GM10847 (cell line): ENCODE measurements around the gene D2HGDH.

ENCODE experiments used
- POLR2A ChIP-seq: IDR thresholded peaks from 2 replicates; pipeline ENCODE4 v1.6.1; 2011; ENCODE audit not compliant: insufficient read length; ENCODE audit errors: extremely low read depth

Gene D2HGDH

GRCh38 chr2:241739177-241739576, 4.7 kb downstream of the D2HGDH start:
- TF ChIP-seq POLR2A, result no peak

- TF ChIP-seq POLR2A, result no peak
Measured at GRCh38 chr2:241739651-241740050, 5.2 kb downstream of the D2HGDH start.

DNA sequence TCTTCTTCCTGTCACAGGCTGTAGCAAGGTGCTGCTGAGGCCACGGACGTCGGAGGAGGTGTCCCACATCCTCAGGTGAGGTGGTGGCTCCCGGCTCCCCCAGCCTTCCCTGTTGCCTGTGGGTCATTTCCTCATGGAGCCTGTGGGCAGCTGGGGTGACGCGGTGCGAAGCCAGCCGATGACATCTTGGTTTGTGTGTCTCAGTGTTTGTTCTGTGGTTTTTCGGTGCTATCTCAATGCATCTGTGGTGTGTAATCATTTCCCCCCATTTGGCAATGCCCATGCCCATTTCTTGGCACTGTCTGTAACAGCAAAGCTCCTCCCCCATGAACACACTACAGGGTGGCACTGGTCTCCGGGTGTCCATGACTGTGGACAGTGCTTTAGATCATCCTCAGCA, 6.6 kb downstream of the D2HGDH start:
- no peak for TF ChIP-seq POLR2A

DNA sequence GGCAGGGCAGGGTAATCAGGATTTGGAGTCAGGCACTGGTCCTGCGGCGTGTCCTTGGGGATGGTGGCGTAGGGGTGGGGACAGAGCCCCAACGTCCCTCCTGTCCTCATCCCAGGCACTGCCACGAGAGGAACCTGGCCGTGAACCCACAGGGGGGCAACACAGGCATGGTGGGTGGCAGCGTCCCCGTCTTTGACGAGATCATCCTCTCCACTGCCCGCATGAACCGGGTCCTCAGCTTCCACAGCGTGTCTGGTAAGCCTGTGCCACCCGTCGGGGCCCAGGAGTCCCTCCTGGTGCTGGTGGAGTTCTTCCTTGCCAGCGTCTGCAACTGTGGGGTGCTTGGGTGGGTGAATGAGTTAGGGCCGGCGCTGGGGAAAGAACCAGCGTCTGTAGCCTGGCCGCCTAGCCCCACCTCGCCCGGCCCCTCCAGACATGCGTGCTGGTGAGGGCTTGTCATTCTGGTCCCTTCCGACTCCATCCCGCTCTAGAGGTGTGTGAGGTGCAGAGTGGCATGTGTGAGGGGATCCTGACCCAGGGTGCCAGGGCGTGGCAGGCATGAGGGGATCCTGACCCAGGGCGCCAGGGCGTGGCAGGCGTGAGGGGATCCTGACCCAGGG, 8.0 kb downstream of the D2HGDH start:
- no peak for TF ChIP-seq POLR2A

- TF ChIP-seq POLR2A, result no peak
Measured at GRCh38 chr2:241743620-241744019, 9.2 kb downstream of the D2HGDH start.

DNA sequence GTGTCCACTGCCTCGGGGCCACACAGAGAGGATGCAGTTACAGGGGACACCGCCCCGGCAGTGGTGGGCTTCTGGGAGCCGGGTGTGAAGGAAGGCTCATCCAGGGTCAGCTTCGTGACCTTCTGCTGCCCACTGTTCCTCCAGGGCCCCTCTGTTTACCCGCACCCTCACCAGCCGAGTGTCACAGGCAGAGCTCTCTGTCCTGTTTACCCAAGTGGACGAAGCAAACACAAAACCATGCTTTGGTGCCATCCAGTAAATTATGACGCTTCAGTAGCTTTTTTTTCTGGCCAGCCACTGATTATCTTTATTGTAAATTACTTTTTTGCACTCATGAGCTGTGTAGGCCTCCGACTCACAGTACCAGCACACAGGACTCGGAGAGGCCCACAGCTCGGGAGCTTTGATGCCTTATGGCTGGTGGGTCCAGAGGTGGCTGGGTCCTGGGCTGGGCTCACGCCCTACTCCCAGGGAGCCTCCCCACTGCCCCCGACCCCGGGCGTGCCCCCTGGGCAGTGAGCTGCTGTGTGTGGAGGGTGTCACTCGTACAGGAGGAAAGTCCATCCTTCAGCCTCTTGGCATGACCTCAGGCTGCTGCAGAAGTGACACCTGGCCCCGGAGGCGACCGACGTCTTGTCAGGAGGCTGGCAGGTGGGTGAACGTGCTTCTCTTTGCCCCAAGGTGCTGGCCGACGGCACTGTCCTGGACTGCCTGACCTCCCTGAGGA, 9.8 kb downstream of the D2HGDH start:
- TF ChIP-seq POLR2A, result no peak

- no peak for TF ChIP-seq POLR2A
Measured at GRCh38 chr2:241745276-241745675, 10.8 kb downstream of the D2HGDH start.

- no peak for TF ChIP-seq POLR2A
Measured at GRCh38 chr2:241746084-241746483, 11.7 kb downstream of the D2HGDH start.

DNA sequence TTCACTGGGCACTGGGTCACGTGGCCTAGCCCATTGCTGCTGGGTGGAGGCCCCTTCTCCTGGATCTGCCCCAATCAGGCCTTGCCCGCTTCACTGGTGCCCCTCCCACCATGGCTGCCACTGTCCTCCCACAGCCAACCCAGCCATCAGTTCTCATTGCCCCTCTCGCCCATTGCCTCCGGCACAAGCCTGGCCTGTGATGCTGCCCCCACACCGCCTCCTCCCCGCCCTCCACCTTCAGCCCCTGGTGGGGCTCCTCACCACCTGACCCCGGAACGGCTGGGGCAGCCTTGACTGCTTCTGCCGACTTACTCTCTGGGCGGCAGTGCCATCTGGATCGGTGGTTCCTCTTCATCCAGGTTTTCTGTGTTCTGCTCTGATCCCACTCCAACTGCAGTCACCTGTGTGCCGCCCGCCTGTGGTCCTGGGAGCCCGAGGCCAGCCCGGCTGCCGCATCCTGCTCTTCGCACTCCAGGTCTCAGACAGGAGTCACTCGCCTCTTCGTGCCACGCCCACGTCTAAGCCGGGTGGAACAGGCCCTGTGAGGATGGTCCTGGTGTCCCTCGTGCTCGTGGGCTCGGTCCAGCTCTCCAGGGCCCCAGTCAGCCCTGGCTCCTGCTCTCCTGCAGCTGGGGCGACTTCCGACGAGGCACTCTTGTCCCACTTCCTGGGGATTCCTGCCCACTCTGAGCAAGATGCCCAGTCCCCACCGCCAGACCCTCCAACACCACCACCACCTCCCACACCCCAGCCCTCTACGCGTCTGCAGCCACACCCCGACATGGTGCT, 14.2 kb downstream of the D2HGDH start:
- no peak for TF ChIP-seq POLR2A

GRCh38 chr2:241750076-241750840, 15.8 kb downstream of the D2HGDH start:
- TF ChIP-seq POLR2A, result no peak

DNA sequence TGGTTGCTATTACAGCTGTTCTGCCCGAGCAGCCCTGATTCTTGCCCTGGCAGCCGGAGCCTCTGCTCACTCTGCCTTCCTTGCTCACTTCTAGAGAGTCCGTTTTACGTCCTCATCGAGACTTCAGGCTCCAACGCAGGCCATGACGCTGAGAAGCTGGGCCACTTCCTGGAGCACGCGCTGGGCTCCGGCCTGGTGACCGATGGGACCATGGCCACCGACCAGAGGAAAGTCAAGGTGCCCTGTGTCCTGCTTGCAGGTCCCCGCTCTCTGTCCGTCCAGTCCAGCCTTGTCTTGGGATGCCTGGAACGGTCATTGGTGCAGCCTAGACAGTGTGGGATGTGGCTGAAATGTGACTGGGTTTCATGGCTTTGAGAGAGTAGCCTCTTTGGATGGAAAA, 16.7 kb downstream of the D2HGDH start:
- no peak for TF ChIP-seq POLR2A

- TF ChIP-seq POLR2A, result no peak
Measured at GRCh38 chr2:241751776-241752175, 17.3 kb downstream of the D2HGDH start.

GRCh38 chr2:241752253-241752652, 17.8 kb downstream of the D2HGDH start:
- TF ChIP-seq POLR2A, result no peak

GRCh38 chr2:241752689-241753276, 18.4 kb downstream of the D2HGDH start:
- TF ChIP-seq POLR2A, result no peak

DNA sequence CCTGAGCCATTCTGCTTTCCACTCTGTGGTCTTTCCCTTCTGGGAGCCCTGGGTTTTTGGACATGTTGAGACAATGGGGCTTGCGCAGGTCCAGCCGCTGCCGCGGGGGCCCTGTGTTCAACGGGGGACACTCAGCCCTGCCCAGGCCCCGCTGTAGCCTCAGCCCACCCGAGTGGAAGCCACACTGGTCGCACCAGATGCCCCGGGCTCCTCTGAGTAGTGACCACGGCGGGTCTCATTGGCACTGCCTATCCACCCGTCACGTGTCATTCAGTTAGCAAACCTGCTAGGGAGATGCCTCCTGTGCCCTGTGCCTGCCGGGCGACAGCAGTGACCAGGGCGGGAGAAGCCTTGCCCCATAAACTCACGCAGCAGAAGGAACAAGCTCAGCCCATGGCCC, 19.1 kb downstream of the D2HGDH start:
- no peak for TF ChIP-seq POLR2A
